COLO829 (cell line): Measurements from ENCODE around the gene CLCN7.
A peak's percentile ranks its signal among the peaks of the same experiment; 100 is the strongest.

Experiments used
- DNase-seq: peaks from one replicate; pipeline ENCODE4 v3.0.0; 2012; ENCODE audit warnings: low spot score

CLCN7 gene

GRCh38 chr16:1430759-1431496, 43.9 kb downstream of the CLCN7 start, which contains the start of gene PERCC1:
Gene PERCC1 (plus strand): TSS chr16:1431078. CDS start chr16:1432594, 1,516 bp downstream.
- no peak for DNase-seq

- DNase-seq = no peak
These were observed 44.5 kb downstream of the CLCN7 start for GRCh38 chr16:1430214-1430758.

DNA sequence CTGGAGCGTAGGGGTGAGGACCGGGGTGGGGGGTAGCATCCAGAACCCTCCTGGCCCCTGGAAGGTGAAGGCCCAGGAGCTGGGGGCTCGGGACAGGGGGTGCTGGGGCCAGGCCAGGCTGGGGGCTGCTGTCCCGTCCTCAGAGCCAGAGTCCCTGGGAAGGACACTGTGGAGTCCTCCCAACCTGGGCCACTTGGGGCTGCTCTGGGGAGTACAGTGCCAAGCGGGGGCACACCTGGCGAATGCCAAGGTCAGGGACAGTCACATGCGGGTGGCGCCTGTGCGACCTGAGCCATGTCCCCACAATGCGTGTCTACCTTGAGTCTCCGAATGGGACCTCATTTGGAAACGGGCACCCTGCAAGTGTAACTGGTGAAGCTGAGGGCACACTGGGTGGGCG, 45.2 kb downstream of the CLCN7 start:
- no peak for DNase-seq

GRCh38 chr16:1429012-1429411, 45.8 kb downstream of the CLCN7 start:
- no peak for DNase-seq

DNA sequence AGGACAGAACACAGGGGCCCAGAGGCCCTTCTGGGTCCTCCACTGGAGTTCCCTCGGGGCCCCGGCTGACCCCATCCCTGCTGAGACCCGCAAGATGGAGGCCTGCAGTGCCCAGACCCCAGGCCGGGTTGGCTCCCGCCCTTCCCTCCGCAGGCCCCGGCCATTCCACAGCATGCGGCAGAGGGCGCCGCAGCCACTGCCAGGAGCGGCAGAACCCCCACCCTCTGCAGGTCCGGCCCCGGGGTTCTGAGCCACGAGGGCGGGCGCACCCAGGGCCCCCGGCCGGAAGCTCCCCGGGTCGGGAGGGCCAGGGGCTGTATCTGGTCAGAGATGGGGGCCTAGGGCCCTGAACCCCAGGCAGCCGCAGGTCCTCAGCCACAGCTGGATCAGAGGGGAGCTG, 46.3 kb downstream of the CLCN7 start:
- no peak for DNase-seq

DNA sequence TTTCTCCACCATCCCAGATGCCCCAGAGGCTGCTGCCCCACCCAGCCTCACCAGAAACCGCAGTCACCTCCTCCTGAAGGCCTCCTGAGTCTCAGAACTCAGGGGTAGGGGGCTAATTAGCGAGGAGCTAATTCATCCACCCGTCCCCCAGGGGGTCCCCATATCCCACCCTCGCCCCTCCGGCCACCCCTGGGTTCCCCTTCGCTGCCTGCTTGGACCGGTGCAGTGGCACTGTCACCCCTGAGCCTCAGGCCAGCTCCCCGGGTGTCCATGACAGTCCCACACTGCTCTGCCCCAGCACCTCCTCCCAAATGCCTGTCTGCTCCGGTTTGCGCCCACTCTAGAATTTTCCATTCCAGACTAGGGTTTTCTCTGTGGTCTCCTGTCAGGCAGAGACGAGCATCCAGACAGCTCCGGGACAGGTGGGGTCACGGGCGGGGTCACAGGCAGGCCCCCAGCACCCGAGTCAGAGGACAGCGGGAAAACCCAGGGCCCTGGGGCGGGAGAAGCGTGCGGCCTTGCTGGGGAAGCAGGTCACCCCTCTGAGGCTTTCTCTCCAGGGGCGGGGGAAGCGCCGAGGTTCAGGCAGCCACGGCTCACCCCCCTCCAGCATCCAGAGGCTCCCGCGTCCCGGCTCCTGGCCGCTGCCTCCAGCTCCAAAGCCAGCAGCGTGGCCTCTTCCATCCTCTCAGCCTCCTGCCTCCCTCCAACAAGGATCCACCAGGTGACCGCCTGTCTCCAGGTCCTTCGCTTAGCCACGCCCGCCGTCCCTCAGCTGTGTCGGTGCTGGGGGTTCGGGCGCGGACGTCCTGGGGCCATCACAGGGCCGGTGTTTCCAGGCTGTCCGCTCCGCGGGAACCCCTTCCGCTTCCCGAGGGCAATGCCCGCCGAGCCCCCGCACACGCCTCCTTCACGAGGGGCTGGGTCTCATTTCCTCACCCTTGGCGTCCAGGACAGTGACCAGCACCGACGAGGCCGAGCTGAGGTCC, 47.1 kb downstream of the CLCN7 start:
- DNase-seq = no peak

DNA sequence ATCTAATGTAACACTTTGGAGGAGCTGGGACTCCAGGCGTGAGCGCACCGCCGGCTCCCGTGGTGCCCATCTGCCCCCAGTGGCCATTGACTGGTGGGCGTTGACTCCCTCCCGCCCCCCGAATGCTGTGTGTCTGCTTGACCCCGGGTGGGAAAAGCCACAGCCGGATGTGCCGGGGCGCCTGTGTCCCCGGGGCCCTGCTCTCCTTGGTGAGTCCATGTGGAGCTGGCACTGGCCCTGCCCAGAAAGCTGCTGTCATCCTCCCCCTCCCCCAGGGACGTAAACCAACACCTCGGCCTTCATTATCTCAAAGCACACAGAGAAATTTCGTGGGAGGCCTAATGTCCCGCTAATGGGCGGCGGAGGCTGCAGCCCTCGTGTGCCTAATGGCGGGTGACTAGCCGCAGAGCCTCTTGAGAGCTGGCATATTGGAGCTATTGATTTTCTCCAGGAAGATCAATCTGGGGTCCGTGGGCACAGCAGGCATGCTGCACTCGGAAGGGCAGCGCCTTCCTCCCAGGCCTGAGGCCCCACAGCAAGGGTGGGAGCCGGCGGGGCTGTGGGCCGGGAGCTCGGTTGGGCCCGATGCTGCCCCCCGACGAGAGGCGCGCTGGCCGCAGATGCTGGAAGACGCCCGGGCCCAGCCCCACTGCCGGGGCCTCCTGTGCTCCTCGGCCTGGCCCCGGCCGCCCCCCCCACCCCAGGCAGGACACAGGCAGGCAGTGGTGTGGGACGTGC, 47.9 kb downstream of the CLCN7 start:
- no peak for DNase-seq

DNA sequence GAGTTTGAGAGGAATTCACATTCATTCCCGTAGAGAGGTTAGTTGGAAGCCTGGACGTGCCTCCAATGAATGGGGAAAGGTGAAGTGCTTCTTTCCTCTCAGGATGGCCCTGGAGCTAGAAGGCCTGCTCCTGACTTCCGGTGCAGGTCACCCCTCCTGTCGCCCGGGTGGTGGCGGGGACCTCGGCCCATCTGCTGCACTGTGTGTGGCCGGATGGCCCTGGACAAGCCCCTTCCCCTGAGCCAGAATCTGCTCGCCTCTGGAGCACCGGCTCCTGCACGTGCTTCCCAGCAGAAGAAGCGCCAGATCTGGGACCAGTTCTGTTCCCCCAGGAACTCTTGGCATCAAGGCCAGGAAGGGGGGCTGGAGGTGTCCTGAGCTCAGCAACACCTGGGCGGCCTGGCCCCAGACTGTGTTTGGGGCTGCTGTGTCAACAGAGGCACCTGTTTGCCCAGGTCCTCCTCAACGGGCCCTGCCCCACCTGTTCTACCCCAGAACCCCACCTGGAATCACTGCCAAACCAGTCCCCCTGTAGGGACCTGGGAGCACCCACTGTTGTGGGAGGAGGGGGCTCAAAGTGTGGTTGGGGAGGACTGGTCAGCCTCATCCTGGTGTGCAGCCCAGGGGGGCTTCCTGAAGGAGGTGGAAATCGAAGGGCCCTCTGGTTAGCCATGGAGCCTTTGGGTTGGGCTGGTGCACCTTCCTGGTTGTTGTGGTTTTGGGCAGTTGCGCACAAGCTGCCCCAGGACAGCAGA, 49.0 kb downstream of the CLCN7 start:
- DNase-seq = no peak

- DNase-seq = no peak
These were observed 50.8 kb downstream of the CLCN7 start for GRCh38 chr16:1424028-1424427.

DNA sequence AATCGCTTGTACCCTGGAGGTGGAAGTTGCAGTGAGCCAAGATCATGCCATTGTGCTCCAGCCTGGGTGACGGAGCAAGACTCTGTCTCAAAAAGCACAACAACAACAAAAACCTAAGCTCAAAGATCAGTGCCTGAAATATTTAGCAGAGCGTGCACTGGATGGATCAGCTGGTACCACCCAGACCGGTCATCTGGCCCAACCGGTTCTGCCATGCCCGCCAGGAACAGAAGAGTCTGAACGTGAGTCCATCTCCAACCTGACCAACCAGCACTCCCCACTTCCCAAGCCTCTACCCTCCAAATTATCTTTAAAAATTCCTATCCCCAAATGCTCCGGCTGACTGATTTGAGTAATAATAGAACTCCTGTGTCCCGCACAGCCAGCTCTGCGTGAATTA, 52.8 kb downstream of the CLCN7 start:
- no peak for DNase-seq

GRCh38 chr16:1420111-1420539, 54.7 kb downstream of the CLCN7 start:
- DNase-seq = peak; percentile 1

GRCh38 chr16:1416521-1416941, 58.3 kb downstream of the CLCN7 start:
- DNase-seq = no peak

DNA sequence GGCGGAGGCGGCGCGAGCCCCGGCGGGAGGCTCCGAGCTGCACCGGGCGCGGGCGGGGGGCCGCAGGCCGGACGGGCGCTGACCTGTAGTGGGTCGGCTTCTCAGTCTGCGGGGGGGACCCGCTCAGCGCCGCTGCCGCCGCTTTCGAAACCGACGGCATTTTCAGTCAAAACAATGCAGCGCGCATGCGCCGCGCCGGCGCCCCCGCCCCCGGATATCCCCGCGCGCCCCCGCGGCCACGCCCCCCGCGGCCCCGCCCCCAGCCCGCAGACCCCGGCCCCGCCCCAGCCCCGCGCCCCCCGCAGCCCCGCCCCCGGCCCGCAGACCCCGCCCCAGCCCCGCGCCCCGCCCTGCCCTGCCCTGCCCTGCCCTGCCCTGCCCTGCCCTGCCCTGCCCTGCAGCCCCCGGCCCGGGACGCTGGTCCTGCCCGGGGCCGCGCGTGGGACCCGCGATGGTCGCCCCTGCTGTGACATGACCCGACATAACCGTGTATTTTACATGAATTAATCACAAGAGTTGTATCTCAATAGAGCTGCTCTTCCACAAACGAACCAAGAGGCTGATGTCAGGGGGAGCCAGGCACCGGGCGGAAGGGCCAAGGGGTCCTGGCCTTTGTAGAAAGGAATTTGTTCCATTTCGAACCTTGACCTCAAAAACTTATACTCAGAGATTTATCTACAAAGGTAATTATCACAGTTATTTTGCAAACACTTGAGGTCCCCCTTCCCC, 60.1 kb downstream of the CLCN7 start, which contains the start of gene UNKL:
Gene UNKL, minus strand, starts transcription at position 173 of the 729 bp plus-strand sequence. Its CDS starts 13 bp downstream, at position 160.
- DNase-seq = peak; percentile 67

GRCh38 chr16:1413684-1414531, 60.9 kb downstream of the CLCN7 start:
- peak; percentile 8 for DNase-seq

GRCh38 chr16:1412847-1413246, 62.0 kb downstream of the CLCN7 start:
- DNase-seq = no peak

- peak; percentile 88 for DNase-seq
These were observed 66.5 kb downstream of the CLCN7 start for GRCh38 chr16:1408171-1408837.

DNA sequence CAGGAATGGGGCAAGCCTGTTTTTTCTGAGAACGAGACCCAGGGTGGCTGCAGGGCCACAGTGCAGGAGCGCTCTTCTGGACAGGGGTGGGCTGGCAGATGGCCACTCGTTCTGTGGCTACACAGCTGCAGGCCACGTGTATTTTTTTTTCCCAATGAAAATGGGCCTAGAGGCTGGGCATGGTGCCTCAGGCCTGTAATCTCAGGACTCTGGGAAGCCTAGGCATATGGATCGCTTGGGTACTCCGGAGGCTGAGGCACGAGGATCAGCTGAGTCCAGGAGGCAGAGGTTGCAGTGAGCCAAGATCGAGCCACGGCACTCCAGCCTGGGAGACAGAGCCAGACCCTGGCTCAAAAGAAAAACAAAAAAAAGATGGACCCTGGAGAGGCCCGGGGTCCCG, 67.1 kb downstream of the CLCN7 start:
- DNase-seq = no peak

GRCh38 chr16:1403733-1404132, 71.1 kb downstream of the CLCN7 start:
- DNase-seq = no peak

- DNase-seq = no peak
These were observed 71.8 kb downstream of the CLCN7 start for GRCh38 chr16:1403036-1403435.
